ENCODE data around the gene BLMH. TPM values are rescaled to one million over a fixed set of nuclear protein-coding genes. Genes with fewer than 3 reads are reported as not detected.

Gene BLMH
- polyA plus RNA-seq (2013): 45.2 and 49.1 TPM in 2 replicates

DNA sequence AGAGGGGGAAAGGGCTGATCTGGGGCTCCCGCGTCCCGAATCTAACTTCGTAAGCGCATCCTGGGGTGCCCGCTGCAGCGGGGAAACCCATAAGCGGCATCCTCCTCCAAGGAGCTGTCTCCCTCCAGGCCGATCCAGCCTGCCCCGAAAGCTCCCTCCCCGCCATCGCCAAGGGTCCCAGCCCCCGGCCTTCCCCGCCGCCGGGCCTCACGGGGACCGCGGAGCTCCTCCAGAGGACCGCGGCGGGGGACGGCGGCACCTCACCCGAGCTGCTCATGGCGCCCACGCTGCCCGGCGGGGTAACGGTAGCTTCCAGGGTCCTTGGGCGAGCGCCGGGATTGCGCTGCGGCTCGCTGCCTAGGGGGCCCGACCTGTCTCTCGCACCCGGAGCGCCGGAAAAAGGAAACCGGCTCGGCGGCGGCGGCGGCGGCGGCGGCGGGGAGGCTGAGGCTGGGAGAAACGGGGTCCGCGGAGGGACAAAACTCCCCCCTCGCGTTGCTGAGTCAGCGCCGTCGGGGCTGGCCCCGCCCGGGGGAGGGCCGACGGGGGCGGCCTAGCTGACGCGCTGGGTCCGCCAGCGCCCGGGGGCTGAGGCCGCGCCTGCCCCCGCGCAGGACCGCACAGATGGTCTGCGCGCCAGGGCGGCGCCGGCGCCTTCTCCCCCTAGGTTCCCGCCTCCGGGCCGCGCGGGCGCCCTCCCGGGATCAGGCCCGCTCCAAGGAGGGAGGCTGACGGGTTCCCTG, at the start of gene BLMH:
Gene BLMH (minus strand): TSS at position 402 of the 743 bp plus-strand sequence. CDS start 125 bp downstream, at position 277.
- peak within 1 kb of the TSS; percentile 88 for H4K91ac ChIP-seq (ENCODE audit: low read depth, low read length)
- no CpG with 5 or more reads among the region's 89 CpGs for WGBS (ENCODE audit: extremely low coverage, insufficient coverage, insufficient read length)
- peak; percentile 64 to 82 for DNase-seq
- H3K9ac ChIP-seq (ENCODE audit: low read length): peak within 1 kb of the TSS; percentile 85
- peak within 1 kb of the TSS; percentile 90 for H3K14ac ChIP-seq (ENCODE audit: low read length)
- H3K27ac ChIP-seq (ENCODE audit: low read depth, low read length): peak within 1 kb of the TSS; percentile 73
- peak within 1 kb of the TSS; percentile 92 for H2BK5ac ChIP-seq (ENCODE audit: low read depth, low read length, poor library complexity)
- no peak within 1 kb of the TSS for H3K23ac ChIP-seq (ENCODE audit: low read length)
- peaks cover 9 to 10% of the 10 kb centered on the region in 2 experiments for H3K36me3 ChIP-seq (ENCODE audit: control insufficient read depth in 1 of 2, insufficient read depth in 2 of 2, low read length in 2 of 2)
- peaks cover 0 to 4% of the 10 kb centered on the region in 2 experiments for H3K4me1 ChIP-seq (ENCODE audit: control insufficient read depth in 1 of 2, insufficient read depth in 2 of 2, low read length in 2 of 2)
- H3K4ac ChIP-seq (ENCODE audit: low read depth, low read length): peak within 1 kb of the TSS; percentile 81
- peaks cover 12% of the 10 kb centered on the region for H3K79me1 ChIP-seq (ENCODE audit: low read length)
- H3K18ac ChIP-seq (ENCODE audit: low read length): peak within 1 kb of the TSS; percentile 97
- peak within 1 kb of the TSS; percentile 91 for H2AFZ ChIP-seq (ENCODE audit: insufficient read depth, low read length, poor library complexity)
- H2AK5ac ChIP-seq (ENCODE audit: low read length): peak within 1 kb of the TSS; percentile 54
- no peaks in the 10 kb centered on the region for H3K27me3 ChIP-seq (ENCODE audit: insufficient read depth, low read length)
- H3K79me2 ChIP-seq (ENCODE audit: control insufficient read depth, insufficient read depth, low read length, poor library complexity): peaks cover 5% of the 10 kb centered on the region
- no peaks in the 10 kb centered on the region for H3K9me3 ChIP-seq (ENCODE audit: insufficient read depth, low read depth, low read length)
- H3K4me2 ChIP-seq (ENCODE audit: low read length): peak within 1 kb of the TSS; percentile 82
- peak within 1 kb of the TSS; percentile 30 for H2BK12ac ChIP-seq (ENCODE audit: low read length)
- peak within 1 kb of the TSS; percentile 97 for H4K8ac ChIP-seq (ENCODE audit: low read depth, low read length)
- peak within 1 kb of the TSS; percentile 60 for H4K12ac ChIP-seq (ENCODE audit: low read depth, low read length)
- H2BK120ac ChIP-seq (ENCODE audit: insufficient read depth, low read length, poor library complexity): peak within 1 kb of the TSS; percentile 89
- peak within 1 kb of the TSS; percentile 85 for H3K4me3 ChIP-seq (ENCODE audit: low read depth, low read length)

DNA sequence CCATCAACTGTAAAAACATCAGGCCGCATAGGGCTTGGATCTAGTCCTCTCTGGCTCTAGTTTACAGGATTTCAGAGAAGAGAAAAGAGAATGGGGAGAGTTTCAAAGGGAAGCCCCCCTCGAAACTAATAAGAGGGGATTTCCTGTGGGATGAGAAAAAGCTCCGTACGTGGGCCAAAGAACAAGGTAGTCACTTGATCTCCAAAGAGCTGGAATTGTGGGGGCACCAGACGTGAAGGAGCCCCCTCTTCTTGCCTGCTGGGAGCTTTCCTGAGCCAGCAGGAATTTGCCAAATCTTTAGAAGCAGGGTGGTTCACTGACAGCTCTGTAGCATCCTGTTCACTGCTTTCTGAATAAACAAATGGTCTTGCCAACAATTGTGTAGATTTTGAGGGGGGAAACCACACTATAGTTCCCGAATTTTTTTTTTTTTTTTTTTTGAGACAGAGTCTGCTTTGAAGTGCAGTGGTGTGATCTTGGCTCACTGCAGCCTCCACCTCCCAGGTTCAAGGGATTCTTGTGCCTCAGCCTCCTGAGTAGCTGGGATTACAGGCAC, 49.1 kb upstream of the BLMH start:
- peak overlapping the region; percentile 98 for H2BK120ac ChIP-seq (ENCODE audit: insufficient read depth, low read length, poor library complexity)
- no CpG with 5 or more reads among the region's 6 CpGs for WGBS (ENCODE audit: extremely low coverage, insufficient coverage, insufficient read length)
- no peaks in the 10 kb centered on the region for H3K27me3 ChIP-seq (ENCODE audit: insufficient read depth, low read length)
- H2BK5ac ChIP-seq (ENCODE audit: low read depth, low read length, poor library complexity): peak overlapping the region; percentile 49
- H3K9me3 ChIP-seq (ENCODE audit: insufficient read depth, low read depth, low read length): no peaks in the 10 kb centered on the region
- H3K36me3 ChIP-seq (ENCODE audit: control insufficient read depth in 1 of 2, insufficient read depth in 2 of 2, low read length in 2 of 2): no peaks in the 10 kb centered on the region
- H4K8ac ChIP-seq (ENCODE audit: low read depth, low read length): peak overlapping the region; percentile 91
- H3K4ac ChIP-seq (ENCODE audit: low read depth, low read length): peak overlapping the region; percentile 33
- H3K18ac ChIP-seq (ENCODE audit: low read length): peak overlapping the region; percentile 70
- H3K4me1 ChIP-seq (ENCODE audit: control insufficient read depth in 1 of 2, insufficient read depth in 2 of 2, low read length in 2 of 2): peaks cover 20 to 27% of the 10 kb centered on the region in 2 experiments
- no peak overlapping the region for H2AK5ac ChIP-seq (ENCODE audit: low read length)
- peak overlapping the region; percentile 96 for H4K91ac ChIP-seq (ENCODE audit: low read depth, low read length)
- H2AFZ ChIP-seq (ENCODE audit: insufficient read depth, low read length, poor library complexity): peak overlapping the region; percentile 67
- H3K4me2 ChIP-seq (ENCODE audit: low read length): peak overlapping the region; percentile 46
- H3K14ac ChIP-seq (ENCODE audit: low read length): peak overlapping the region; percentile 90
- peaks cover 22% of the 10 kb centered on the region for H3K79me1 ChIP-seq (ENCODE audit: low read length)
- no peak overlapping the region for H3K9ac ChIP-seq (ENCODE audit: low read length)
- H2BK12ac ChIP-seq (ENCODE audit: low read length): peak overlapping the region; percentile 82
- H3K79me2 ChIP-seq (ENCODE audit: control insufficient read depth, insufficient read depth, low read length, poor library complexity): no peaks in the 10 kb centered on the region
- H3K4me3 ChIP-seq (ENCODE audit: low read depth, low read length): no peak overlapping the region
- no peak overlapping the region for H3K23ac ChIP-seq (ENCODE audit: low read length)
- DNase-seq: no peak
- peak overlapping the region; percentile 73 for H3K27ac ChIP-seq (ENCODE audit: low read depth, low read length)
- peak overlapping the region; percentile 67 for H4K12ac ChIP-seq (ENCODE audit: low read depth, low read length)

GRCh38 chr17:30339086-30339485, 47.3 kb upstream of the BLMH start:
- Histone ChIP-seq H3K14ac (ENCODE audit: low read length) (no peak overlapping the region), H3K9me3 (ENCODE audit: insufficient read depth, low read depth, low read length) (no peaks in the 10 kb centered on the region), H3K79me1 (ENCODE audit: low read length) (peaks cover 22% of the 10 kb centered on the region), H3K18ac (ENCODE audit: low read length) (no peak overlapping the region), H2AFZ (ENCODE audit: insufficient read depth, low read length, poor library complexity) (no peak overlapping the region), H3K4ac (ENCODE audit: low read depth, low read length) (no peak overlapping the region), H4K8ac (ENCODE audit: low read depth, low read length) (no peak overlapping the region), H3K36me3 (ENCODE audit: control insufficient read depth in 1 of 2, insufficient read depth in 2 of 2, low read length in 2 of 2) (no peaks in the 10 kb centered on the region), H3K79me2 (ENCODE audit: control insufficient read depth, insufficient read depth, low read length, poor library complexity) (no peaks in the 10 kb centered on the region), H2BK5ac (ENCODE audit: low read depth, low read length, poor library complexity) (peak overlapping the region; percentile 34), H4K12ac (ENCODE audit: low read depth, low read length) (no peak overlapping the region), H3K27ac (ENCODE audit: low read depth, low read length) (no peak overlapping the region), H3K4me2 (ENCODE audit: low read length) (no peak overlapping the region), H2BK120ac (ENCODE audit: insufficient read depth, low read length, poor library complexity) (no peak overlapping the region), H3K9ac (ENCODE audit: low read length) (no peak overlapping the region), H3K4me3 (ENCODE audit: low read depth, low read length) (no peak overlapping the region), H2AK5ac (ENCODE audit: low read length) (no peak overlapping the region), H3K4me1 (ENCODE audit: control insufficient read depth in 1 of 2, insufficient read depth in 2 of 2, low read length in 2 of 2) (peaks cover 18 to 20% of the 10 kb centered on the region in 2 experiments), H3K27me3 (ENCODE audit: insufficient read depth, low read length) (no peaks in the 10 kb centered on the region), H3K23ac (ENCODE audit: low read length) (no peak overlapping the region), H2BK12ac (ENCODE audit: low read length) (no peak overlapping the region), H4K91ac (ENCODE audit: low read depth, low read length) (no peak overlapping the region)
- WGBS (ENCODE audit: extremely low coverage, insufficient coverage, insufficient read length): no CpG with 5 or more reads among the region's 2 CpGs
- DNase-seq: no peak

DNA sequence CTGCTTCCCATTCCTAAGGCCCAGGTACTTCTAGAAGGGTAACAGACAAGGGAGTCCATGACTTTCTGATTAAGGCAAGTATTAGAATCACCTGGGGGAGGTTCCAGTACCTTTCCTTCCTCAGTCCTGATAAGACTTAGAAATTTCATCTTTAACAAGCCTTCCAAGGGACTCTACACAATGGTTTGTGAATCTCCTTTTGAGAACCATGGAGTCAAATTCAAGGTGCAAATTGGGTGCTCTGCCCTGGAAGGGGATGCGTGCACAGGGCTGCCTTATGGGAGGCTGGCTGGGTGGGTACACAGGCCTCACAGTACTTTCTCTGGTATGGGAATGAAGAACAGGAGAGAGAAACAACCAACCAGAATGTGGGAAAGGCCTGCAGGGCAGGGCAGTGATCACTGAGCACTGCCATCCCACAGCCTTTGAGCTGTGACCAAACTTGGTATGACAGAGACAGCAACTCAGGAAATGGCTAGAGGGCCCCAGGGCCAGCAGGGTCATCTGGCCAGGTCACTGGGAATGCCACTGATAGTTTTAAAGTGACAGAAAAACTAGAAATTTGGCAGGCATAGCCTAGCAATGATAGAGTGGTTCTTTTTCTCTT, 45.8 kb upstream of the BLMH start:
- Histone ChIP-seq H3K9ac (ENCODE audit: low read length) (no peak overlapping the region), H3K36me3 (ENCODE audit: control insufficient read depth in 1 of 2, insufficient read depth in 2 of 2, low read length in 2 of 2) (no peaks in the 10 kb centered on the region), H4K12ac (ENCODE audit: low read depth, low read length) (no peak overlapping the region), H2AK5ac (ENCODE audit: low read length) (peak overlapping the region; percentile 96), H2AFZ (ENCODE audit: insufficient read depth, low read length, poor library complexity) (peak overlapping the region; percentile 79), H3K27ac (ENCODE audit: low read depth, low read length) (peak overlapping the region; percentile 79), H3K4ac (ENCODE audit: low read depth, low read length) (no peak overlapping the region), H2BK5ac (ENCODE audit: low read depth, low read length, poor library complexity) (peak overlapping the region; percentile 87), H3K4me1 (ENCODE audit: control insufficient read depth in 1 of 2, insufficient read depth in 2 of 2, low read length in 2 of 2) (peaks cover 16 to 19% of the 10 kb centered on the region in 2 experiments), H3K27me3 (ENCODE audit: insufficient read depth, low read length) (no peaks in the 10 kb centered on the region), H4K8ac (ENCODE audit: low read depth, low read length) (peak overlapping the region; percentile 87), H3K18ac (ENCODE audit: low read length) (peak overlapping the region; percentile 80), H3K4me2 (ENCODE audit: low read length) (no peak overlapping the region), H2BK12ac (ENCODE audit: low read length) (peak overlapping the region; percentile 94), H4K91ac (ENCODE audit: low read depth, low read length) (peak overlapping the region; percentile 89), H3K79me2 (ENCODE audit: control insufficient read depth, insufficient read depth, low read length, poor library complexity) (no peaks in the 10 kb centered on the region), H3K79me1 (ENCODE audit: low read length) (peaks cover 22% of the 10 kb centered on the region), H3K14ac (ENCODE audit: low read length) (peak overlapping the region; percentile 91), H2BK120ac (ENCODE audit: insufficient read depth, low read length, poor library complexity) (peak overlapping the region; percentile 94), H3K4me3 (ENCODE audit: low read depth, low read length) (no peak overlapping the region), H3K9me3 (ENCODE audit: insufficient read depth, low read depth, low read length) (no peaks in the 10 kb centered on the region), H3K23ac (ENCODE audit: low read length) (no peak overlapping the region)
- peak; percentile 94 to 97 for DNase-seq
- no CpG with 5 or more reads among the region's 1 CpG for whole genome bisulfite sequencing (ENCODE audit: extremely low coverage, insufficient coverage, insufficient read length)
